C4-2B (cell line): ENCODE results near the gene NCF2.

Experiments
- H3K27ac ChIP-seq: fragments of 450-650 bp; 2 replicates; pipeline ENCODE4 v1.5.1; 2017
- ZFX ChIP-seq: fragments of 450-650 bp; IDR thresholded peaks from 2 replicates; pipeline ENCODE4 v1.6.1; 2017
- TF ChIP-seq, protein P1 (sequence below): fragments of 450-650 bp; conservative IDR thresholded peaks from 2 replicates; pipeline ENCODE4 v1.5.1; 2017; ENCODE audit warnings: mild to moderate bottlenecking

NCF2 gene

DNA sequence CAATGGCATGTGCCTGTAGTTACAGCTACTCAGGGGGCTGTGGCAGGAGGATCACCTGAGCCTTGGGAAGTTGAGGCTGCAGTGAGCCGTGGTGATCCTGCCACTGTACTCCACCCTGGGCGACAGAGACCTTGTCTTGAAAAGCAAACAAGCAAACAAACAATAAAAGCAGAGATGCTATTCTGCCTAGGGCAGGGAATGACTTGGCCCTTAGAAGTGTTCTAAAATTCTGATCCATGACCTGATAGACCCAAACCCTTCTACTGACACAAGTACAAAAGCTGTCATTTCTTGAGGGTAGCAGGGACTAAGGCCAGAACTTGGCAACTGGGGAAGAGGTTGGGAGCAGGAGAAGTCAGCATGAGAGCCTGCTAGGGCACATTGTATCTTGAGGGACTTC lies 15.6 kb upstream of the NCF2 start:
- H3K27ac ChIP-seq: no peak overlapping the region
- TF ChIP-seq, protein P1, sequence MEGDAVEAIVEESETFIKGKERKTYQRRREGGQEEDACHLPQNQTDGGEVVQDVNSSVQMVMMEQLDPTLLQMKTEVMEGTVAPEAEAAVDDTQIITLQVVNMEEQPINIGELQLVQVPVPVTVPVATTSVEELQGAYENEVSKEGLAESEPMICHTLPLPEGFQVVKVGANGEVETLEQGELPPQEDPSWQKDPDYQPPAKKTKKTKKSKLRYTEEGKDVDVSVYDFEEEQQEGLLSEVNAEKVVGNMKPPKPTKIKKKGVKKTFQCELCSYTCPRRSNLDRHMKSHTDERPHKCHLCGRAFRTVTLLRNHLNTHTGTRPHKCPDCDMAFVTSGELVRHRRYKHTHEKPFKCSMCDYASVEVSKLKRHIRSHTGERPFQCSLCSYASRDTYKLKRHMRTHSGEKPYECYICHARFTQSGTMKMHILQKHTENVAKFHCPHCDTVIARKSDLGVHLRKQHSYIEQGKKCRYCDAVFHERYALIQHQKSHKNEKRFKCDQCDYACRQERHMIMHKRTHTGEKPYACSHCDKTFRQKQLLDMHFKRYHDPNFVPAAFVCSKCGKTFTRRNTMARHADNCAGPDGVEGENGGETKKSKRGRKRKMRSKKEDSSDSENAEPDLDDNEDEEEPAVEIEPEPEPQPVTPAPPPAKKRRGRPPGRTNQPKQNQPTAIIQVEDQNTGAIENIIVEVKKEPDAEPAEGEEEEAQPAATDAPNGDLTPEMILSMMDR: no peak
- TF ChIP-seq ZFX: no peak

DNA sequence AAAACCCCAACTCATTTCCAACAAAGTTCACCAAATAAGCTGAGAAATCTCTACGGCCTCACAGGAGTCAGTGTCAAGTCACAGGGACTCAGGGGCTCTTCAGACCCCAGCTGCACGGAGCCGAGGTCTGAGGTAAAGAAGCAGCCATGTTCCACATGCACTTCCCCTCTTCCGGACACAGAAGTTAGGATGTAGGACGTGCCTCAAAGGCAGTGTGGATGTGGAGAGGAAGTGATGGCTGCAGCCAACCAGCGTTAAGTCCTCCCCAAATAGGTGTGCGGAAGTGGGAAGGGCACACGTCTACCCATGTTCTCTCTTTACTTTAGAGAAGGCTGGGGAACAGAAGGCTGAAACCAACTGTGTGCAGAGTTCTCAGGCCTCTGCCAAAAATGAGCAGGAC lies 14.6 kb upstream of the NCF2 start:
- no peak overlapping the region for H3K27ac ChIP-seq
- no peak for TF ChIP-seq ZFX
- TF ChIP-seq, protein P1: no peak

DNA sequence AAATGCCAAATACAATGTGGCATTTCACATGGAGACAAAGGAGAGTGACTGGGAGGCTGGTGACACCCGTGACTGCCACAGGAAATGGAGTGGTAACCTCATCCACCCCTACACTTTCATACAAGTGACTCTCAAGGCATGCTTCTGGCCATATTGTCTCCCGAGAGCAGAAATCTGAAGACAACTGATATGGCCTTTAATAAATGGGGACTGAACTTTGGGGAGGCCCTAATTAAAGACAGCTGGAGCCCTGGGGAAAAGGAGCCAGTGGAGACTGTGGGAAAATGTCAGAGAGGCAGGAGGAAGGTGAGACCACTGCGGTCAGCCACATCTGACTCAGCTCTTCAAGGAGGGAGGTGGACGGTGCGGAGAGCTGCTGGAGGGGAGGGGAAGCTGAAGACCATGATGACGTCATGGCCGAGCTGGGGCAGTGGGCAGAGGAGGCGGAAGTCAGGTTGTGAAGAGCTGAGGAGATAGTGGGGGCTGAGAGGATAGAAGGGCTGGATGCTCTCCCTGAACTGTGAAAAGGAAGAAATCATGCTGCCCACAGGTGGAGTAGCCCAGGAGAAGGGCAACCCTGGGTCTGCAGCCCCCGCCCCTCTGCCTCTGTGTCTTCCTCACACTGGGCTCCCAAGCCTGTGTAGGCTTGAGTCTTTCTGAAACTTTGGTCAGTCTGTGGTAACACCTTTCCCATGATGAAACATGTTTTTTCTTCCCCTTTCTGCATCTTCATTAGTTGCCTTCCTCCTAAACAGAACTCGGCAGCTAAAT lies 14.0 kb upstream of the NCF2 start:
- TF ChIP-seq, protein P1: no peak
- TF ChIP-seq ZFX: no peak
- H3K27ac ChIP-seq: no peak overlapping the region

DNA sequence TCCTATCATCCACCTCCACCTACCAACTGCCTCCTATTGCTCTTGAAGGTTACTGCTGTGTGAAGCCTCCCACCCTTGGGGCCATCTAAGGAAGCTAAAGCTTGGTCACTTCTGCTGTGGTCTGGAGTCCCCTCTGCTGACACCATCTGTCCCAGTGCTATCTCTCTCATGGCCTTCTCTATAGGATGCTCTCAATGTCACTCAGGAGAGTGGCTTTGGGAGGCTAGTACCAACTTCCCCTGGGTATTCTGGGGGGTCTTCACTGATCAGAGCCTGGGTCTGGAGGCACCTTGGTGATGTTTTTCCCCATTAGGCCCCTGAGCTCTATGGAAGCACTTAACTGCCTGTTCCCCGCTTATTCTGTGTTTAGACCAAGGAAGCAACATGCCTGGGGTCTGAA lies 12.3 kb upstream of the NCF2 start:
- no peak for TF ChIP-seq ZFX
- TF ChIP-seq, protein P1: no peak
- H3K27ac ChIP-seq: no peak overlapping the region

DNA sequence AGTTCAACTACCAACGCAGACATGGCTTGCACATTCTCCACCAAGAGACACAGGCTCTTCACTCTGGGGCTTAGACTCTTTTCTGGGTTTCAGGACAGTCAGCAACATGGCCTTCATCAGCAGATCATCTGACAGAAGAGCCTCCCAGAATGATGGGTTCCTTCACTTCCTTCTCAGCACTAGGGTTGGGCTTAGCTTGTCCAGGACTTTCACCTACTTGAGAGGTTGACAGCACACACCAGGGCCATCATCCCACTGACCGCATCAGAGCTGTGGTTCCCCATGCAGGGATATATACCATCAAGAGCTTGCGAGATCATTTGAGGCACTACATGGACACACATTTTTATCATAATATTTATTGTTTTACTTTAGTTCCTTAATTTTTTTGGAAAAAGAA lies 10.4 kb upstream of the NCF2 start:
- H3K27ac ChIP-seq: no peak overlapping the region
- no peak for TF ChIP-seq ZFX
- TF ChIP-seq, protein P1: no peak

DNA sequence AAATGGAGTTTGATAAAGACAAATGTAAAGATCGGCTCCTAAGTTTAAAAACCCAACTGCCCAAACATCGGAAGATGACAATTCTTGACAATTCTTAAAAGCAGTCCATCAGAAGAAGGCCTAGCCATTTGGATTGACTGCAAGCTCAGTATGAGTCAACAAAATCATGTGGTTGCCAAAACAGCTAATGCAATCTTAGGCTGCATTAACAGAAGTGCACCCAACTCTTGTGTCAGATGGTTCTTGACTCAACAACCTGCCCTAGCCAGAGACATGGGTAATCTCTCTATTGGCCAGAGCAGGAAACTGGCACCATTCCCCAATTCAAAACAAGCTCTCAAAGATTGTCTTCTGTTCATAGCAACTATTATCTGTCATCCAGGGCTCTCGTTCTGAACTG lies 9.9 kb upstream of the NCF2 start:
- TF ChIP-seq, protein P1: no peak
- TF ChIP-seq ZFX: no peak
- no peak overlapping the region for H3K27ac ChIP-seq

DNA sequence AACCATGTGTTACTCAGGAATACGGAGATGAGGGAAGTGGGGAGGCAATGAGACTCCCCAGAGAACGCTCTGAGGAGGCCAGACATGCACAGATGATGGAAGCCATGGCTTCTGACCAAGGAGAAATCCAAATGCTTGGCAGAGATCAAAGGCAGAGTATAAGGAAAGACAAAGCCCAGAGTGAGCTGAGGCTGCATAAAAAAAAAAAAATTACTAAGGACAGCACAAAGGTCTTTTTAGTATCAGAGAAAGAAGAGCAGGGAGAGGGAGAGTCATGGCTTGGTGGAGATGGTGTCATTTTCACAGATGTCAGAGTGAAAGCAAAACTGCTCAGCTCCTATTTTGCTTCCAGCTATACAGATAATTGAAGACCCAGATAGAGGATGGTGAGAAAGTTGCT lies 8.1 kb upstream of the NCF2 start:
- no peak overlapping the region for H3K27ac ChIP-seq
- TF ChIP-seq ZFX: no peak
- TF ChIP-seq, protein P1: no peak
